Astrocyte of the cerebellum (primary cell): ENCODE measurements around the gene SNX12.

Experiments used
- DNase-seq: peaks from one replicate; pipeline ENCODE4 v3.0.0-alpha.2; 2011; ENCODE audit warnings: low read depth
- H3K4me3 ChIP-seq: 2 replicates; pipeline ENCODE4 v1.5.1; 2011; ENCODE audit warnings: mild to moderate bottlenecking, low read depth, low read length, moderate library complexity
- in situ Hi-C: cut with HindIII; loops from 2 replicates; pipeline ENCODE4 v1.10.0; 2017; ENCODE audit warnings: low sequenced_read_pairs
- TF ChIP-seq, protein P1 (sequence below): IDR thresholded peaks from 2 replicates; pipeline ENCODE4 v1.5.1; 2012; ENCODE audit warnings: low read length, low read depth, moderate library complexity, mild to moderate bottlenecking; ENCODE audit errors: missing control alignments

SNX12 gene

DNA sequence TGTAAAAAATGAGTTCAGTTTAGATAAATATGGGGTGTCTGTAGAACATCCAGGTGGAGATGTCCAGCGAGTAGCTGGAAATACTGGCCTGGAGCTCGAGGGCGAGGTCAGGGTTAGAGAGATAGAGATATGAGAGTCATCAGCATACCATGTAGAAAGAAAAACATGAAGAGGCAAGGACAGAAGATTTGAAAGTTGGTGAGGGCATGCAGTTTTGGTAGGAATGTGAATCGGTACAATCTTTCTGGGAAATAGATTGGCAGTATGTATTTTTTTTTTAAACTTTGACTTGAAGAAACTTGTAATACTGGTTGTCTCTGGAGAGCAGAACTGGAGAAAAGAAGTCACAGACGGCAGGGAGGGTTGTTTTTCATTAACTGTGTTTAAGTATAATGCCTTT, 2.4 kb upstream of the SNX12 start:
- H3K4me3 ChIP-seq = no peak overlapping the region
- in situ Hi-C loops = no loop called here
- no peak for DNase-seq
- TF ChIP-seq, protein P1, sequence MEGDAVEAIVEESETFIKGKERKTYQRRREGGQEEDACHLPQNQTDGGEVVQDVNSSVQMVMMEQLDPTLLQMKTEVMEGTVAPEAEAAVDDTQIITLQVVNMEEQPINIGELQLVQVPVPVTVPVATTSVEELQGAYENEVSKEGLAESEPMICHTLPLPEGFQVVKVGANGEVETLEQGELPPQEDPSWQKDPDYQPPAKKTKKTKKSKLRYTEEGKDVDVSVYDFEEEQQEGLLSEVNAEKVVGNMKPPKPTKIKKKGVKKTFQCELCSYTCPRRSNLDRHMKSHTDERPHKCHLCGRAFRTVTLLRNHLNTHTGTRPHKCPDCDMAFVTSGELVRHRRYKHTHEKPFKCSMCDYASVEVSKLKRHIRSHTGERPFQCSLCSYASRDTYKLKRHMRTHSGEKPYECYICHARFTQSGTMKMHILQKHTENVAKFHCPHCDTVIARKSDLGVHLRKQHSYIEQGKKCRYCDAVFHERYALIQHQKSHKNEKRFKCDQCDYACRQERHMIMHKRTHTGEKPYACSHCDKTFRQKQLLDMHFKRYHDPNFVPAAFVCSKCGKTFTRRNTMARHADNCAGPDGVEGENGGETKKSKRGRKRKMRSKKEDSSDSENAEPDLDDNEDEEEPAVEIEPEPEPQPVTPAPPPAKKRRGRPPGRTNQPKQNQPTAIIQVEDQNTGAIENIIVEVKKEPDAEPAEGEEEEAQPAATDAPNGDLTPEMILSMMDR = no peak

DNA sequence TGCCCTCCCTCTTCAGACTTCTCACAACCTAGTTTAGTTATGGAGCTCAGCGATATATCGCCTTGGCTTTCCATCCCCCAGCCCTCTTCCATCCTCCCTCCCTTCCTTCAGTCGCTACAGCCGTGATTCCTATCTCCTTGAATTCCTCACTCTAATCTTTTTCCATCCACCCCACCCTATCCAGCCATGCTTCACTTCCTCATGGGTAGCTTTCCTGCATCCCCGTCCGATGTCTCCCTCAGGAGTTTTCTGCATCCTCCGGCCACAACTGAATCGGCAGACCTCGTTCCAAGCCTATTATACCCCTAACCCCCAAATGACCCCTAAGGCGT, 456 bp downstream of the SNX12 start:
- H3K4me3 ChIP-seq = peak overlapping the region; percentile 65
- DNase-seq = no peak

DNA sequence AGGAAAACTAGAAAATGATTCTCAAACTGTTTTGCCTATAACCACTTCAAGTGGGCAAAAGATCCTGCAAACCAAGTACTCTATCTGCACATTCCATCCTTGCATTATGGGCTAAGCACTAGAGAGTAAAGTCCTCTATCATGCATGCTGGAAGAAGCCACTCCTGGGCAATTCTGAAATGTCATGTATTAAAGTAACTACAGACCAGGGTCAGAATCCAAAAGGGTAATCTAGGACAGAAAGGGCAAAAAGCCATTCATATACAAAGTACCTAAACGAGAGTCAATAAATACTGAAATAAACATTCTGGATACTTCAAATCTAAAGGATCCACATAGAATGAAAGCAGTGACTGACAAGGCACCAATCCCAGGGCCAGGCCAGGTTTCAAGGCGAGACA, 1.0 kb downstream of the SNX12 start:
- no peak for DNase-seq
- H3K4me3 ChIP-seq = peak overlapping the region; percentile 65
- in situ Hi-C loops = no loop called here
- TF ChIP-seq, protein P1 = no peak

More for the DNA sequence above, 456 bp downstream of the SNX12 start:
- TF ChIP-seq, protein P1 = no peak
- in situ Hi-C loops = no loop called here

DNA sequence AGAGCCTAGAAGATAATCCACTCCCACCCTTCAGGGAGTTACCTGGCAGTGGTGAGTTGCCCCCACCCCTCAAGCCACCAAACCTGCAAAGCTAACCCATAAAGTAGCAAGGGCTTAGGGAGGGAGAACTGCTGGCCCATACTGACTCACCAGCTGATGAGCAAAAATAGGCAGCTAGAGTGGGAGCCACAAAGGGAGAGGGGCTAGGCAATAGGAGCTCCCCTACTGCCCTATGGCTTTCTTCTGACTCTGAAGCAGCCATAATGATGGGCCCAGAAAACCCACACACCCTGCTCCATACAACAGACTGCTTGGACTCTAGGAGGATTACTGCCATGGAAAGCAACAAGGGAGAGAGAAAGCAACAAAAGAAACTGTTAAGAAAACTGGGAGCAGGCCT, 8.0 kb downstream of the SNX12 start:
- no peak for DNase-seq
- in situ Hi-C loops = no loop called here
- no peak overlapping the region for H3K4me3 ChIP-seq
- TF ChIP-seq, protein P1 = no peak

DNA sequence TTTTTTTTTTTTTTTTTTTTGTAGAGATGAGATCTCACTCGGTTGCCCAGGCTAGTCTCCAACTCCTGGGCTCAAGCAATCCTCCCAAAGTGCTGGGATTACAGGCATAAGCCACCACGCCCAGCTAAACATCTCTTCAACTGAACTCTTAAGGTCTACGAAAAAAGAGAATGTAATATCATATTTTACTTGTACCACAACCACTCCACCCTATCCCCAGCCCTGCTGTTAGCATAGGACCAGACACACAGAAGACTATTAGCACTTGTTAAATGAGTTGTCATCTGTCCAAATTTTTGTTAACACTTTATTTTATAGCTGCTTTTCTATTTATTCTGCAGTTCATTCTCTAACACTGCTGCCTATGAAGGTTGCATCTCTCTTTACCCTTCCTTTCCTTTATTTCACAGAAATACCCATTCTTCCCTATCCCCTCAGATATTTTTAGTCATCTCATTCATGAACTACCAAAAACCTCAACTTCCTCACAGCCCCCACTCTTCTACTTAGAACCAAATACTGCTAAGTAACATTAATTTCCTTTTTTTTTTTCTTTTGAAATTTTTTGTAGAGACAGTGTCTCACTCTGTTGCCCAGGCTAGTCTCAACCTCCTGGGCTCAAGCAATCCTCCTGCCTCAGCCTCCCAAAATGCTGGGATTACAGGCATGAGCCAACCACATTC, 10.1 kb downstream of the SNX12 start:
- TF ChIP-seq, protein P1 = no peak
- in situ Hi-C loops = no loop called here
- no peak for DNase-seq
- H3K4me3 ChIP-seq = no peak overlapping the region

DNA sequence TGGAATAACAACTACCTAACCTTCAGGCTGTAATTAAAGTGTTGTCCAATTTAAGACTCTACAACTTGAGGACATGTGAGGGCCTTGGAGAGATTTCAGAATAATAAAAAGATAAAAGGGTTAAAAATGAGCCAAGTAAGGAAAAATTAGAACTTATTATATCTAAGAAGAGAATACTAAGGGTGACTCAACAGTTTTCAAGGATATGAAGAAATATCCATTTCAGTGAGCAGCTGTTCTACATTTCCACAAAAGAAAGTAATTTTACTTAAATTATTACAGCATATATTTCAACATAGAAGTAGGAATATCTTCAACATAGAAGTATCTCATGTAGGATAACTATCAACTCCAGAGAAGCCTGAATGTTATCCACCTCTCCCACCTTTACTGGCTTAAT, 11.3 kb downstream of the SNX12 start:
- no peak overlapping the region for H3K4me3 ChIP-seq
- in situ Hi-C loops = no loop called here
- DNase-seq = no peak
- TF ChIP-seq, protein P1 = no peak
